ENCODE data around the gene UBA5. TPM values are rescaled to one million over a fixed set of nuclear protein-coding genes. Genes with fewer than 3 reads are reported as not detected.

UBA5 gene
- total RNA-seq, 1 experiment from 2014 or later: 38.6 TPM

DNA sequence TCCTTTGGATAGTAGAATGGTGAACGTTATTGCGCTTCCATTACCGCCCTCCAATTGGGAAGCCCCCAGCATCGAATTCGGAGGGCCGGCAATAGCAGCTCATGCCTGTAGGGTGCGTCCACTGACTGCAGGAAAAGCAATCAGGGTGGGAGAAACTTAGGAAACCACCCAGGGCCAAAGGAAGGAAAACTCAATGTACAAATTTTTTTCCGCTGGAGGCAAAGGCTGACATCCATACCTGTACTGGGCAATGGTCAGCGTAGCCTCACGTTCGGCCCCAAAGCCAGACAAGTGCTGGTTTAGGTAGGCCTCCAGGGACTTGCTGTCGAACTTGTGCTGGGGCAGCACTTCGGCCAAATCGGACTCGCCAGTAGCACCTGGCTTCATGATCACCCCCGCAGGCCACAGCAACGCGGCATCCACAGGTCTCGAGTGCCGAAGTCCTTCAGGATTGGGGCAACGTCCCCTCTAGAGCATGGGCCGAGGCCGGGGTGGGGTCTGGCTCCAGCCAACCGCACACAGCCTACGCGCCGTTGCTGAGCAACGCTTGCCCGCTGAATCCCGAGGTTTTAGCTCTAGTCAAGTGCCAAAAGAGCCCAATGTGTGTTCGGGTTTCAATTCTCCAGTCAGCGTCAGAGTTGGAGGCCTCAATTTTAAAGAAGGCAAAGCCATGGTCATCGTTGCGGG lies 621 bp upstream of the UBA5 start, which contains the start of gene ACAD11:
ACAD11 (minus strand) TSS at position 445 of the 687 bp plus-strand sequence; CDS start at position 387, 58 bp downstream.
- ATAC-seq: peak; percentile 81
- POLR2A ChIA-PET: interaction anchor here (1.1 kb wide), 1 partner anchor 11 kb away, joined by 3 read pairs; no protein-coding TSS in a partner anchor
- CTCF ChIA-PET: interaction anchor here (0.6 to 3.3 kb wide), 12 partner anchors 11 to 810 kb away, joined by 3 to 17 read pairs (median 4); partner anchors contain the start of gene DNAJC13

DNA sequence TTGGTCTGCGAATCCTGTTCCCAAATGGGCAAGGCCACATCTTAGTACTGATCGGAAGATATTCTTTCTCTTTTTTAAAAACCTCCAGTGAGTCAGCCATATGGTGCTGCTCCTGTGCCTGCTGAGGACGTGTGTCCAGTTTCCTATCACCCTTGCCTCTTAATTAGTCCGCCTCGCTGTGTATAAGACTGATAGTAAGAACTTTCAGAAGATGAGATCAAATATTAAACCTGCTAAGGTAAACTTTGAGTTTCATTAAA lies 612 bp downstream of the UBA5 start:
- peak overlapping the region; percentile 86 for H3K4me3 Mint-ChIP-seq
- no peaks in the 10 kb centered on the region for H3K27me3 Mint-ChIP-seq (ENCODE audit: low read depth)
- H3K9me3 Mint-ChIP-seq: no peaks in the 10 kb centered on the region
- TF ChIP-seq ZNF416 (CRISPR knock-in tag; IDR thresholded peaks at IDR 0.05) (no peak), ELF4 (CRISPR knock-in tag; IDR thresholded peaks at IDR 0.05; ENCODE audit: low read depth) (no peak), TCF7 (CRISPR knock-in tag; IDR thresholded peaks at IDR 0.05; ENCODE audit: low read depth) (no peak), SMAD3 (CRISPR knock-in tag; IDR thresholded peaks at IDR 0.05; ENCODE audit: borderline replicate concordance) (no peak), ZNF317 (CRISPR knock-in tag; IDR thresholded peaks at IDR 0.05; ENCODE audit: borderline replicate concordance, low read depth) (no peak), PRRX2 (CRISPR knock-in tag; IDR thresholded peaks at IDR 0.05) (no peak)
- TF ChIP-seq, protein P1, sequence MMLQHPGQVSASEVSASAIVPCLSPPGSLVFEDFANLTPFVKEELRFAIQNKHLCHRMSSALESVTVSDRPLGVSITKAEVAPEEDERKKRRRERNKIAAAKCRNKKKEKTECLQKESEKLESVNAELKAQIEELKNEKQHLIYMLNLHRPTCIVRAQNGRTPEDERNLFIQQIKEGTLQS (CRISPR knock-in tag; conservative IDR thresholded peaks at IDR 0.05): no peak
- peak overlapping the region; percentile 68 for H3K27ac Mint-ChIP-seq
- no peak for ATAC-seq
- H3K36me3 Mint-ChIP-seq: no peaks in the 10 kb centered on the region
- POLR2A ChIA-PET: interaction anchor here (0.9 kb wide), 1 partner anchor 61 kb away, joined by 4 read pairs; the partner anchor contains the start of gene NPHP3
- DNase-seq (ENCODE audit: low spot score): no peak
- CTCF ChIA-PET: interaction anchor here (0.6 to 3.3 kb wide), 4 partner anchors 10 to 243 kb away, joined by 3 to 17 read pairs (median 11); partner anchors contain the start of gene DNAJC13
- peaks cover 18% of the 10 kb centered on the region for H3K4me1 Mint-ChIP-seq

More for the DNA sequence above, 621 bp upstream of the UBA5 start, which contains the start of gene ACAD11:
- Mint-ChIP-seq H3K27ac (peak within 1 kb of the TSS; percentile 89), H3K27me3 (ENCODE audit: low read depth) (no peaks in the 10 kb centered on the region), H3K4me3 (peak within 1 kb of the TSS; percentile 86), H3K9me3 (no peaks in the 10 kb centered on the region), H3K36me3 (no peaks in the 10 kb centered on the region), H3K4me1 (peaks cover 18% of the 10 kb centered on the region)
- TF ChIP-seq, protein P2, sequence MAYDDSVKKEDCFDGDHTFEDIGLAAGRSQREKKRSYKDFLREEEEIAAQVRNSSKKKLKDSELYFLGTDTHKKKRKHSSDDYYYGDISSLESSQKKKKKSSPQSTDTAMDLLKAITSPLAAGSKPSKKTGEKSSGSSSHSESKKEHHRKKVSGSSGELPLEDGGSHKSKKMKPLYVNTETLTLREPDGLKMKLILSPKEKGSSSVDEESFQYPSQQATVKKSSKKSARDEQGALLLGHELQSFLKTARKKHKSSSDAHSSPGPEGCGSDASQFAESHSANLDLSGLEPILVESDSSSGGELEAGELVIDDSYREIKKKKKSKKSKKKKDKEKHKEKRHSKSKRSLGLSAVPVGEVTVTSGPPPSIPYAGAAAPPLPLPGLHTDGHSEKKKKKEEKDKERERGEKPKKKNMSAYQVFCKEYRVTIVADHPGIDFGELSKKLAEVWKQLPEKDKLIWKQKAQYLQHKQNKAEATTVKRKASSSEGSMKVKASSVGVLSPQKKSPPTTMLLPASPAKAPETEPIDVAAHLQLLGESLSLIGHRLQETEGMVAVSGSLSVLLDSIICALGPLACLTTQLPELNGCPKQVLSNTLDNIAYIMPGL (CRISPR knock-in tag; IDR thresholded peaks at IDR 0.05): 0 out of 2 replicates have a peak, but pooled peaks have one; percentile 32
- TF ChIP-seq, protein P3, sequence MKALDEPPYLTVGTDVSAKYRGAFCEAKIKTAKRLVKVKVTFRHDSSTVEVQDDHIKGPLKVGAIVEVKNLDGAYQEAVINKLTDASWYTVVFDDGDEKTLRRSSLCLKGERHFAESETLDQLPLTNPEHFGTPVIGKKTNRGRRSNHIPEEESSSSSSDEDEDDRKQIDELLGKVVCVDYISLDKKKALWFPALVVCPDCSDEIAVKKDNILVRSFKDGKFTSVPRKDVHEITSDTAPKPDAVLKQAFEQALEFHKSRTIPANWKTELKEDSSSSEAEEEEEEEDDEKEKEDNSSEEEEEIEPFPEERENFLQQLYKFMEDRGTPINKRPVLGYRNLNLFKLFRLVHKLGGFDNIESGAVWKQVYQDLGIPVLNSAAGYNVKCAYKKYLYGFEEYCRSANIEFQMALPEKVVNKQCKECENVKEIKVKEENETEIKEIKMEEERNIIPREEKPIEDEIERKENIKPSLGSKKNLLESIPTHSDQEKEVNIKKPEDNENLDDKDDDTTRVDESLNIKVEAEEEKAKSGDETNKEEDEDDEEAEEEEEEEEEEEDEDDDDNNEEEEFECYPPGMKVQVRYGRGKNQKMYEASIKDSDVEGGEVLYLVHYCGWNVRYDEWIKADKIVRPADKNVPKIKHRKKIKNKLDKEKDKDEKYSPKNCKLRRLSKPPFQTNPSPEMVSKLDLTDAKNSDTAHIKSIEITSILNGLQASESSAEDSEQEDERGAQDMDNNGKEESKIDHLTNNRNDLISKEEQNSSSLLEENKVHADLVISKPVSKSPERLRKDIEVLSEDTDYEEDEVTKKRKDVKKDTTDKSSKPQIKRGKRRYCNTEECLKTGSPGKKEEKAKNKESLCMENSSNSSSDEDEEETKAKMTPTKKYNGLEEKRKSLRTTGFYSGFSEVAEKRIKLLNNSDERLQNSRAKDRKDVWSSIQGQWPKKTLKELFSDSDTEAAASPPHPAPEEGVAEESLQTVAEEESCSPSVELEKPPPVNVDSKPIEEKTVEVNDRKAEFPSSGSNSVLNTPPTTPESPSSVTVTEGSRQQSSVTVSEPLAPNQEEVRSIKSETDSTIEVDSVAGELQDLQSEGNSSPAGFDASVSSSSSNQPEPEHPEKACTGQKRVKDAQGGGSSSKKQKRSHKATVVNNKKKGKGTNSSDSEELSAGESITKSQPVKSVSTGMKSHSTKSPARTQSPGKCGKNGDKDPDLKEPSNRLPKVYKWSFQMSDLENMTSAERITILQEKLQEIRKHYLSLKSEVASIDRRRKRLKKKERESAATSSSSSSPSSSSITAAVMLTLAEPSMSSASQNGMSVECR (CRISPR knock-in tag; IDR thresholded peaks at IDR 0.05; ENCODE audit: borderline replicate concordance): 0 out of 2 replicates have a peak, but pooled peaks have one; percentile 41
- TF ChIP-seq IRF2 (CRISPR knock-in tag; IDR thresholded peaks at IDR 0.05; ENCODE audit: borderline replicate concordance, low read depth) (no peak), ZNF671 (CRISPR knock-in tag; IDR thresholded peaks at IDR 0.05) (no peak), ESRRA (CRISPR knock-in tag; IDR thresholded peaks at IDR 0.05; ENCODE audit: borderline replicate concordance) (no peak), CREM (CRISPR knock-in tag; IDR thresholded peaks at IDR 0.05) (no peak)
- TF ChIP-seq, protein P4, sequence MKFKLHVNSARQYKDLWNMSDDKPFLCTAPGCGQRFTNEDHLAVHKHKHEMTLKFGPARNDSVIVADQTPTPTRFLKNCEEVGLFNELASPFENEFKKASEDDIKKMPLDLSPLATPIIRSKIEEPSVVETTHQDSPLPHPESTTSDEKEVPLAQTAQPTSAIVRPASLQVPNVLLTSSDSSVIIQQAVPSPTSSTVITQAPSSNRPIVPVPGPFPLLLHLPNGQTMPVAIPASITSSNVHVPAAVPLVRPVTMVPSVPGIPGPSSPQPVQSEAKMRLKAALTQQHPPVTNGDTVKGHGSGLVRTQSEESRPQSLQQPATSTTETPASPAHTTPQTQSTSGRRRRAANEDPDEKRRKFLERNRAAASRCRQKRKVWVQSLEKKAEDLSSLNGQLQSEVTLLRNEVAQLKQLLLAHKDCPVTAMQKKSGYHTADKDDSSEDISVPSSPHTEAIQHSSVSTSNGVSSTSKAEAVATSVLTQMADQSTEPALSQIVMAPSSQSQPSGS (CRISPR knock-in tag; IDR thresholded peaks at IDR 0.05; ENCODE audit: borderline replicate concordance, low read depth): no peak
- TF ChIP-seq, protein P5, sequence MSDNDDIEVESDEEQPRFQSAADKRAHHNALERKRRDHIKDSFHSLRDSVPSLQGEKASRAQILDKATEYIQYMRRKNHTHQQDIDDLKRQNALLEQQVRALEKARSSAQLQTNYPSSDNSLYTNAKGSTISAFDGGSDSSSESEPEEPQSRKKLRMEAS (CRISPR knock-in tag; IDR thresholded peaks at IDR 0.05): peak; percentile 47
- TF ChIP-seq, protein P6, sequence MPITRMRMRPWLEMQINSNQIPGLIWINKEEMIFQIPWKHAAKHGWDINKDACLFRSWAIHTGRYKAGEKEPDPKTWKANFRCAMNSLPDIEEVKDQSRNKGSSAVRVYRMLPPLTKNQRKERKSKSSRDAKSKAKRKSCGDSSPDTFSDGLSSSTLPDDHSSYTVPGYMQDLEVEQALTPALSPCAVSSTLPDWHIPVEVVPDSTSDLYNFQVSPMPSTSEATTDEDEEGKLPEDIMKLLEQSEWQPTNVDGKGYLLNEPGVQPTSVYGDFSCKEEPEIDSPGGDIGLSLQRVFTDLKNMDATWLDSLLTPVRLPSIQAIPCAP (CRISPR knock-in tag; IDR thresholded peaks at IDR 0.05): no peak
- peak; percentile 61 for DNase-seq (ENCODE audit: low spot score)

Measured in WTC11 (cell line).